ENCODE results near the gene CMTM8. TPM values are rescaled to one million over a fixed set of nuclear protein-coding genes. Genes with fewer than 3 reads are reported as not detected.

Gene CMTM8
- total RNA-seq, 1 donor from 2014 or later, result 0.24 TPM

- CTCF ChIA-PET, result interaction anchor here (1.4 kb wide), 1 partner anchor 10 kb away, joined by 6 read pairs; no protein-coding TSS in a partner anchor
Measured at GRCh38 chr3:32285891-32286290, 47.4 kb downstream of the CMTM8 start.

DNA sequence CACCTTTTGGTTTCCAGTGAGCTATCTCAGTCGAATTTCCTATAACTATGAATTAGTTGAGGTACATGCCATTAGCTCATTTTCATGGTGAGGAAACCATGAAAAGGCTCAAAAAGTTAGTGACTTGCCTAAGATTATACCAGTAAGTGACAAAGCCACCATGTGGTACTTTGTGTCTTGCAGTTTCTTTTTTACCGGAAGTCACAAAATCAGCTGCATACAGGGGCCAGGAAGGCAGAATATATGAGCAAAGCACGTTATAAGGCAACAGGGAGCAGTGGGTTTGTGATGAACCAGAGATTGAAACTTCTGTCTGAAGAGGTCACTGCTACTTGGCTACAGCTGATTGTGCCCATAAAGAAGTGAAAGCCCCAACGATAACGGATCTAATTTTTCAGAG is 50.3 kb downstream of the CMTM8 start:
- TF ChIP-seq, protein P1, sequence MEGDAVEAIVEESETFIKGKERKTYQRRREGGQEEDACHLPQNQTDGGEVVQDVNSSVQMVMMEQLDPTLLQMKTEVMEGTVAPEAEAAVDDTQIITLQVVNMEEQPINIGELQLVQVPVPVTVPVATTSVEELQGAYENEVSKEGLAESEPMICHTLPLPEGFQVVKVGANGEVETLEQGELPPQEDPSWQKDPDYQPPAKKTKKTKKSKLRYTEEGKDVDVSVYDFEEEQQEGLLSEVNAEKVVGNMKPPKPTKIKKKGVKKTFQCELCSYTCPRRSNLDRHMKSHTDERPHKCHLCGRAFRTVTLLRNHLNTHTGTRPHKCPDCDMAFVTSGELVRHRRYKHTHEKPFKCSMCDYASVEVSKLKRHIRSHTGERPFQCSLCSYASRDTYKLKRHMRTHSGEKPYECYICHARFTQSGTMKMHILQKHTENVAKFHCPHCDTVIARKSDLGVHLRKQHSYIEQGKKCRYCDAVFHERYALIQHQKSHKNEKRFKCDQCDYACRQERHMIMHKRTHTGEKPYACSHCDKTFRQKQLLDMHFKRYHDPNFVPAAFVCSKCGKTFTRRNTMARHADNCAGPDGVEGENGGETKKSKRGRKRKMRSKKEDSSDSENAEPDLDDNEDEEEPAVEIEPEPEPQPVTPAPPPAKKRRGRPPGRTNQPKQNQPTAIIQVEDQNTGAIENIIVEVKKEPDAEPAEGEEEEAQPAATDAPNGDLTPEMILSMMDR (IDR thresholded peaks at IDR 0.05), result no peak
- ATAC-seq (ENCODE audit: low read depth), result peak; percentile 47
- intact Hi-C loops (cut with micrococcal nuclease), result no loop called here
- POLR2A ChIA-PET, result interaction anchor here (0.8 kb wide), 1 partner anchor 21 kb away, joined by 3 read pairs; no protein-coding TSS in a partner anchor
- Mint-ChIP-seq H3K4me3 (no peak overlapping the region), H3K4me1 (peaks cover 22% of the 10 kb centered on the region), H3K27me3 (no peaks in the 10 kb centered on the region), H3K36me3 (ENCODE audit: low read depth) (no peaks in the 10 kb centered on the region), H3K27ac (no peak overlapping the region), H3K9me3 (no peaks in the 10 kb centered on the region)
- CTCF ChIA-PET, result interaction anchor here (1.7 kb wide), 1 partner anchor 8 kb away, joined by 5 read pairs; no protein-coding TSS in a partner anchor
- no peak for DNase-seq

More at GRCh38 chr3:32285891-32286290, 47.4 kb downstream of the CMTM8 start:
- ATAC-seq (ENCODE audit: low read depth), result peak; percentile 29
- no peaks in the 10 kb centered on the region for H3K36me3 Mint-ChIP-seq (ENCODE audit: low read depth)
- POLR2A ChIA-PET, result no interaction called here
- no peak overlapping the region for H3K27ac Mint-ChIP-seq
- intact Hi-C loops (cut with micrococcal nuclease), result no loop called here
- H3K4me3 Mint-ChIP-seq, result no peak overlapping the region
- peaks cover 35% of the 10 kb centered on the region for H3K4me1 Mint-ChIP-seq
- DNase-seq, result no peak
- H3K27me3 Mint-ChIP-seq, result peaks cover 3% of the 10 kb centered on the region
- H3K9me3 Mint-ChIP-seq, result no peaks in the 10 kb centered on the region
- TF ChIP-seq, protein P1 (IDR thresholded peaks at IDR 0.05), result no peak

GRCh38 chr3:32290619-32291018 is 52.1 kb downstream of the CMTM8 start:
- no peaks in the 10 kb centered on the region for H3K36me3 Mint-ChIP-seq (ENCODE audit: low read depth)
- POLR2A ChIA-PET, result no interaction called here
- TF ChIP-seq, protein P1 (IDR thresholded peaks at IDR 0.05), result no peak
- H3K9me3 Mint-ChIP-seq, result no peaks in the 10 kb centered on the region
- no peak overlapping the region for H3K27ac Mint-ChIP-seq
- DNase-seq, result no peak
- intact Hi-C loops (cut with micrococcal nuclease), result loop anchor here (10.0 kb wide), 1 partner anchor 214 kb away; the partner anchor contains the start of gene CMTM6
- ATAC-seq (ENCODE audit: low read depth), result no peak
- H3K27me3 Mint-ChIP-seq, result no peaks in the 10 kb centered on the region
- CTCF ChIA-PET, result interaction anchor here (1.3 kb wide), 1 partner anchor 177 kb away, joined by 3 read pairs; no protein-coding TSS in a partner anchor
- peaks cover 20% of the 10 kb centered on the region for H3K4me1 Mint-ChIP-seq
- H3K4me3 Mint-ChIP-seq, result no peak overlapping the region

GRCh38 chr3:32292085-32292796 is 53.8 kb downstream of the CMTM8 start:
- no peak overlapping the region for H3K4me3 Mint-ChIP-seq
- TF ChIP-seq, protein P1 (IDR thresholded peaks at IDR 0.05), result no peak
- H3K4me1 Mint-ChIP-seq, result peaks cover 12% of the 10 kb centered on the region
- no peaks in the 10 kb centered on the region for H3K36me3 Mint-ChIP-seq (ENCODE audit: low read depth)
- no peak overlapping the region for H3K27ac Mint-ChIP-seq
- DNase-seq (no peak), ATAC-seq (ENCODE audit: low read depth) (no peak)
- ChIA-PET POLR2A (no interaction called here), CTCF (no interaction called here)
- intact Hi-C loops (cut with micrococcal nuclease), result loop anchor here (10.0 kb wide), 1 partner anchor 213 kb away; the partner anchor contains the start of gene CMTM6
- H3K27me3 Mint-ChIP-seq, result no peaks in the 10 kb centered on the region
- H3K9me3 Mint-ChIP-seq, result no peaks in the 10 kb centered on the region

GRCh38 chr3:32293903-32294302 is 55.4 kb downstream of the CMTM8 start:
- Mint-ChIP-seq H3K27me3 (no peaks in the 10 kb centered on the region), H3K27ac (no peak overlapping the region), H3K9me3 (no peaks in the 10 kb centered on the region), H3K4me1 (peaks cover 9% of the 10 kb centered on the region), H3K36me3 (ENCODE audit: low read depth) (no peaks in the 10 kb centered on the region), H3K4me3 (no peak overlapping the region)
- POLR2A ChIA-PET, result no interaction called here
- DNase-seq (no peak), ATAC-seq (ENCODE audit: low read depth) (no peak)
- intact Hi-C loops (cut with micrococcal nuclease), result loop anchor here (10.0 kb wide), 1 partner anchor 211 kb away; the partner anchor contains the start of gene CMTM6
- TF ChIP-seq, protein P1 (IDR thresholded peaks at IDR 0.05), result no peak
- CTCF ChIA-PET, result no interaction called here

Data from activated B cell treated with CpG ODN at 0.5 μM for 24 hours (primary cell).